ENCODE results near the gene NR5A2.

The NR5A2 gene

GRCh38 chr1:200035397-200035955 lies 8.0 kb downstream of the NR5A2 start:
- peaks cover 31 to 68% (median 56%) of the 10 kb centered on the region in 5 donors for H3K27me3 ChIP-seq (ENCODE audit: control insufficient read depth in 5 of 5, insufficient read depth in 4 of 5, low read length in 5 of 5)
- no peaks in the 10 kb centered on the region for H3K9me3 ChIP-seq (ENCODE audit: control insufficient read depth in 5 of 5, low read length in 5 of 5)
- H3K36me3 ChIP-seq (ENCODE audit: control insufficient read depth in 5 of 5, insufficient read depth in 5 of 5, low read length in 5 of 5): no peaks in the 10 kb centered on the region
- H3K9ac ChIP-seq (ENCODE audit: low read length in 5 of 5): peak overlapping the region in 2 of 5 donors; percentile 41 to 45
- H3K27ac ChIP-seq (ENCODE audit: low read depth, low read length): no peak overlapping the region
- H3K4me3 ChIP-seq (ENCODE audit: low read depth in 1 of 5, low read length in 5 of 5): peak overlapping the region in 4 of 5 donors; percentile 22 to 55 (median 48)
- H3K4me1 ChIP-seq (ENCODE audit: control insufficient read depth in 5 of 5, insufficient read depth in 5 of 5, low read length in 5 of 5): peaks cover 2 to 42% (median 38%) of the 10 kb centered on the region in 5 donors

- H3K4me3 ChIP-seq (ENCODE audit: low read depth in 1 of 5, low read length in 5 of 5): peak overlapping the region in 2 of 5 donors; percentile 22 to 53
- no peaks in the 10 kb centered on the region for H3K9me3 ChIP-seq (ENCODE audit: control insufficient read depth in 5 of 5, low read length in 5 of 5)
- peaks cover 2 to 44% (median 41%) of the 10 kb centered on the region in 5 donors for H3K4me1 ChIP-seq (ENCODE audit: control insufficient read depth in 5 of 5, insufficient read depth in 5 of 5, low read length in 5 of 5)
- no peak overlapping the region for H3K9ac ChIP-seq (ENCODE audit: low read length in 5 of 5)
- peaks cover 32 to 70% (median 59%) of the 10 kb centered on the region in 5 donors for H3K27me3 ChIP-seq (ENCODE audit: control insufficient read depth in 5 of 5, insufficient read depth in 4 of 5, low read length in 5 of 5)
- no peaks in the 10 kb centered on the region for H3K36me3 ChIP-seq (ENCODE audit: control insufficient read depth in 5 of 5, insufficient read depth in 5 of 5, low read length in 5 of 5)
- no peak overlapping the region for H3K27ac ChIP-seq (ENCODE audit: low read depth, low read length)
Measured at GRCh38 chr1:200035956-200036618, 8.6 kb downstream of the NR5A2 start.

- no peaks in the 10 kb centered on the region for H3K9me3 ChIP-seq (ENCODE audit: control insufficient read depth in 5 of 5, low read length in 5 of 5)
- no peak overlapping the region for H3K27ac ChIP-seq (ENCODE audit: low read depth, low read length)
- H3K4me3 ChIP-seq (ENCODE audit: low read depth in 1 of 5, low read length in 5 of 5): no peak overlapping the region
- no peak overlapping the region for H3K9ac ChIP-seq (ENCODE audit: low read length in 5 of 5)
- peaks cover 38 to 77% (median 66%) of the 10 kb centered on the region in 5 donors for H3K27me3 ChIP-seq (ENCODE audit: control insufficient read depth in 5 of 5, insufficient read depth in 4 of 5, low read length in 5 of 5)
- H3K4me1 ChIP-seq (ENCODE audit: control insufficient read depth in 5 of 5, insufficient read depth in 5 of 5, low read length in 5 of 5): peaks cover 2 to 45% (median 44%) of the 10 kb centered on the region in 5 donors
- H3K36me3 ChIP-seq (ENCODE audit: control insufficient read depth in 5 of 5, insufficient read depth in 5 of 5, low read length in 5 of 5): no peaks in the 10 kb centered on the region
Measured at GRCh38 chr1:200036619-200037270, 9.2 kb downstream of the NR5A2 start.

- no peaks in the 10 kb centered on the region for H3K9me3 ChIP-seq (ENCODE audit: control insufficient read depth in 5 of 5, low read length in 5 of 5)
- H3K9ac ChIP-seq (ENCODE audit: low read length in 5 of 5): no peak overlapping the region
- no peak overlapping the region for H3K27ac ChIP-seq (ENCODE audit: low read depth, low read length)
- H3K4me3 ChIP-seq (ENCODE audit: low read depth in 1 of 5, low read length in 5 of 5): no peak overlapping the region
- H3K36me3 ChIP-seq (ENCODE audit: control insufficient read depth in 5 of 5, insufficient read depth in 5 of 5, low read length in 5 of 5): no peaks in the 10 kb centered on the region
- H3K4me1 ChIP-seq (ENCODE audit: control insufficient read depth in 5 of 5, insufficient read depth in 5 of 5, low read length in 5 of 5): peaks cover 2 to 51% (median 50%) of the 10 kb centered on the region in 5 donors
- H3K27me3 ChIP-seq (ENCODE audit: control insufficient read depth in 5 of 5, insufficient read depth in 4 of 5, low read length in 5 of 5): peaks cover 45 to 79% (median 73%) of the 10 kb centered on the region in 5 donors
Measured at GRCh38 chr1:200037501-200037900, 10.0 kb downstream of the NR5A2 start.

GRCh38 chr1:200037904-200038303 lies 10.4 kb downstream of the NR5A2 start:
- Histone ChIP-seq H3K27me3 (ENCODE audit: control insufficient read depth in 5 of 5, insufficient read depth in 4 of 5, low read length in 5 of 5) (peaks cover 49 to 82% (median 77%) of the 10 kb centered on the region in 5 donors), H3K9me3 (ENCODE audit: control insufficient read depth in 5 of 5, low read length in 5 of 5) (no peaks in the 10 kb centered on the region), H3K36me3 (ENCODE audit: control insufficient read depth in 5 of 5, insufficient read depth in 5 of 5, low read length in 5 of 5) (no peaks in the 10 kb centered on the region), H3K4me3 (ENCODE audit: low read depth in 1 of 5, low read length in 5 of 5) (no peak overlapping the region), H3K4me1 (ENCODE audit: control insufficient read depth in 5 of 5, insufficient read depth in 5 of 5, low read length in 5 of 5) (peaks cover 2 to 55% (median 54%) of the 10 kb centered on the region in 5 donors), H3K27ac (ENCODE audit: low read depth, low read length) (no peak overlapping the region), H3K9ac (ENCODE audit: low read length in 5 of 5) (no peak overlapping the region)

- H3K4me1 ChIP-seq (ENCODE audit: control insufficient read depth in 5 of 5, insufficient read depth in 5 of 5, low read length in 5 of 5): peaks cover 2 to 59% (median 55%) of the 10 kb centered on the region in 5 donors
- no peaks in the 10 kb centered on the region for H3K9me3 ChIP-seq (ENCODE audit: control insufficient read depth in 5 of 5, low read length in 5 of 5)
- peaks cover 54 to 83% (median 77%) of the 10 kb centered on the region in 5 donors for H3K27me3 ChIP-seq (ENCODE audit: control insufficient read depth in 5 of 5, insufficient read depth in 4 of 5, low read length in 5 of 5)
- H3K4me3 ChIP-seq (ENCODE audit: low read depth in 1 of 5, low read length in 5 of 5): peak overlapping the region in 4 of 5 donors; percentile 65 to 75 (median 70)
- no peaks in the 10 kb centered on the region for H3K36me3 ChIP-seq (ENCODE audit: control insufficient read depth in 5 of 5, insufficient read depth in 5 of 5, low read length in 5 of 5)
- no peak overlapping the region for H3K27ac ChIP-seq (ENCODE audit: low read depth, low read length)
- H3K9ac ChIP-seq (ENCODE audit: low read length in 5 of 5): peak overlapping the region in 1 of 5 donors; percentile 68
Measured at GRCh38 chr1:200038325-200038980, 10.9 kb downstream of the NR5A2 start.

- peaks cover 54 to 86% (median 79%) of the 10 kb centered on the region in 5 donors for H3K27me3 ChIP-seq (ENCODE audit: control insufficient read depth in 5 of 5, insufficient read depth in 4 of 5, low read length in 5 of 5)
- no peaks in the 10 kb centered on the region for H3K9me3 ChIP-seq (ENCODE audit: control insufficient read depth in 5 of 5, low read length in 5 of 5)
- peak overlapping the region in 2 of 5 donors; percentile 52 to 68 for H3K9ac ChIP-seq (ENCODE audit: low read length in 5 of 5)
- peak overlapping the region; percentile 41 for H3K27ac ChIP-seq (ENCODE audit: low read depth, low read length)
- H3K36me3 ChIP-seq (ENCODE audit: control insufficient read depth in 5 of 5, insufficient read depth in 5 of 5, low read length in 5 of 5): no peaks in the 10 kb centered on the region
- H3K4me3 ChIP-seq (ENCODE audit: low read depth in 1 of 5, low read length in 5 of 5): peak overlapping the region; percentile 40 to 75 (median 69)
- peaks cover 2 to 59% (median 49%) of the 10 kb centered on the region in 5 donors for H3K4me1 ChIP-seq (ENCODE audit: control insufficient read depth in 5 of 5, insufficient read depth in 5 of 5, low read length in 5 of 5)
Measured at GRCh38 chr1:200038981-200039848, 11.7 kb downstream of the NR5A2 start.

- peak overlapping the region in 1 of 5 donors; percentile 64 for H3K9ac ChIP-seq (ENCODE audit: low read length in 5 of 5)
- peak overlapping the region; percentile 58 to 75 (median 69) for H3K4me3 ChIP-seq (ENCODE audit: low read depth in 1 of 5, low read length in 5 of 5)
- no peaks in the 10 kb centered on the region for H3K36me3 ChIP-seq (ENCODE audit: control insufficient read depth in 5 of 5, insufficient read depth in 5 of 5, low read length in 5 of 5)
- peaks cover 54 to 83% (median 79%) of the 10 kb centered on the region in 5 donors for H3K27me3 ChIP-seq (ENCODE audit: control insufficient read depth in 5 of 5, insufficient read depth in 4 of 5, low read length in 5 of 5)
- H3K4me1 ChIP-seq (ENCODE audit: control insufficient read depth in 5 of 5, insufficient read depth in 5 of 5, low read length in 5 of 5): peaks cover under 1 to 57% (median 44%) of the 10 kb centered on the region in 5 donors
- H3K27ac ChIP-seq (ENCODE audit: low read depth, low read length): peak overlapping the region; percentile 41
- H3K9me3 ChIP-seq (ENCODE audit: control insufficient read depth in 5 of 5, low read length in 5 of 5): no peaks in the 10 kb centered on the region
Measured at GRCh38 chr1:200039849-200040474, 12.5 kb downstream of the NR5A2 start.
